GM19438 (cell line): Measurements from ENCODE around the gene GLT8D1.
"Not testable (repeated sequence)": the region's sequence is repeated elsewhere in the genome, so short reads cannot be mapped to it uniquely, and the experiment has no call there.

Experiments used
- ATAC-seq: cut with Tn5 transposase; IDR thresholded peaks from one replicate; pipeline ENCODE4 v1.9.1; 2021; ENCODE audit warnings: low read depth; ENCODE audit not compliant: unreplicated experiment

Gene GLT8D1

DNA sequence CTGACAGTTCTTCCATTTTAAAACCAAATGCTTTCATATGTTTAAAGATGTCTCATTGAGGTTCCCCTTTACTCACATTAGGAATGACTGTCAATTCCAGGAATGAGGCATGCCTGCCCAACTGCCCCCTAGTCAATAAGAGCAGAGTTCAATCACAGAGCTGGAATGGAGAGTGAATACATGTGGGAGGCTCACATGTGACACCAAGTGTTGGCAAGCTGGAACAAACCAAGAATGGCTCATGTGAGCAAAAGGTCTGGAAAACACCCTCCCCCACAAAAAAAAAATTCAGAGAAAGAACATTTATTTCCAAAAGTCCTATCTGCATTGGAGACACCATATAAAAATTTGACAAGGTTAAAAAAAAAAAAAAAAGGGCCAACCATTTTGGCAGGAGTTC is 23.6 kb downstream of the GLT8D1 start:
- no peak for ATAC-seq

DNA sequence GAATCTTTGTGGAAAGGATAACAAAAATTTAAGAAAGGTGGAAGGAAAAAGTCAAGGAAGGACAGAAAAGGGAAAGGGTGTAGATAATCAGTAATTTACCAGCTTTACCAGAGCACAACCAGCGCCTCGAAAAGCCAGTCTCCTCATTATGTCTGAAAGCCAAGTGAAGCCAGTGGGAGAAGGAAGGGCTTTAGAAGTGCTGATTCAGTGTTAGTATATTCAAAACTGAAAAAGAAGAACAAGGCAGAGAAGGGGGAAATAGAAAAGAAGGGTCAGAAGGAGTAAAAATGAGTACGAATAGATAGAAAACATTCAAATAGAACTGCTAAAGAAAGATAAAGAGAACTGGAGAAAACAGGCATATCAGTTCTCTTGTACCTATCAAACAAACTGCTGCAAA is 24.0 kb downstream of the GLT8D1 start:
- ATAC-seq, result no peak

DNA sequence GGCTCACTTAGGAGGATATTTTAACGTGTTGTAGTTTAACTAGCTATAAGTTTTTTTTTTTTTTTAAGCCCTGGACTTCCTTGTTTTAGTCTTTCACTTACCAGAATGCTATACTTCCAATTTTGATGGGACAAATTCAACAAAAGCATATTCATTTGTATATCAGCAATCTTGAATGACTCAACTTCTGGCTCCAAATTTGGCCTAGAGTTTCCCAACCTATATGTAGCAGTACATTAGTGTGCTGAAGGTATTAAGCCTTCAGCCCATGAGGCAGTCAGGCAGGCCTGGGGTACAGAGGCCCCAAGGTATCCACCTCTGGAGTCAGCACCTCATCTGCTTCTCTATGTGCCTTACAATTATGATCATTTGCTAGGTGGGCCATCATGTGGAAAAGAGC is 25.8 kb downstream of the GLT8D1 start:
- ATAC-seq, result no peak

DNA sequence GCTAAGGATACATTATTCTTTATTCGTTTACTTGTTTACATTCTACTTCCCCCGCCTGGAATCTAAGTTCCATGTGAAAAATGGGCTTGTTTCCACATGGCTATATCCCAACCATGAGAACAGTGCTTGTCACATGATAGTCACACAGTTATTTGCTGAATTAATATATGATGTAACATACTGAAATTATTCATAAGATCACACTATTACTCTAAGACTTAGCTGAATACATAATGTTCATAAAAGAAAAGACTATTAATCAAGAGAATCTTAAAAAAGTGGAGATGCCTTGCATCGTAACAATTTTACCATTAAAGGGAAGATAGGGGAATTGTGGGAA is 26.4 kb downstream of the GLT8D1 start:
- no peak for ATAC-seq

DNA sequence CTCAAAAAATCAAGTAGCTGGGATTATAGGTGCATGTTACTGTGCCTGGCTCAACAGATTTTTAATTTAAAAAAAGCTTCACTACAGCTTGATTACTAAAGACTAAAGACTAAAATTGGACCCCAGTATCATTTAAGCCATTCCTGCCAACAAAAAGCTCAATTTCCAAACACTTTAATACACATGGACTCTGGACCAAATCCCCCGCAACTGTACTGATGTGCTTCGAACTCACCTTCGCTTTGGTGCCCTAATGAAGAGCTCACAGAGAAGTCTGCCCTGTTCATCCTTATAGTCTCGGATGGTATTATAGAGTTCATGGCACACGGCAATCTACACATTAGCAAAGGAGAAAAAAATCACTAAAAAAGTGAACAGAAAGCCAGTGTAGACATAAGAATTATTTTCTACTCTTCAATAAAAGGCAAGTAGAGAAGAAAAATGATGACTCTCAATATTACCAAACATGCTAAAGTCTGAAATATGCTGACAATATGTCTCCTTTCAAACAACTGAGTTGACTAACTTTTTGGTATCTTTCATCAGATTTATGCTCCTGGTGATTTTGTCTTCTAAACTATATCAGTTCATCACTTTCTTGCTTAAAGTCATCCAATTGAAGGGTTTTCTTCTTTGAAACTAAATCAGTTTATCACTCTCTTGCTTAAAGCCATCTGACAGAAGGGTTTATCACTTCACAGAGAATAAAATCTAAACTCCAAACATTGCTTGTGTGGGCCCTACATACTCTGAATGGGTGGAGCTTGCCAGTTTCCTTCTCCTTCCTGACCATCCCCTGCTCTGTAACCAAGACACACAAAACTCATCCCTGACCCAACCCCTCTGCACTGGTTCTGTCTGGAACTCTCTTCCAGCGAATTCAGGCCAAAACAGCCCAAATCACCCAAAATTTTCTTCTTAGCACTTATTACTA is 27.1 kb downstream of the GLT8D1 start:
- ATAC-seq, result no peak

DNA sequence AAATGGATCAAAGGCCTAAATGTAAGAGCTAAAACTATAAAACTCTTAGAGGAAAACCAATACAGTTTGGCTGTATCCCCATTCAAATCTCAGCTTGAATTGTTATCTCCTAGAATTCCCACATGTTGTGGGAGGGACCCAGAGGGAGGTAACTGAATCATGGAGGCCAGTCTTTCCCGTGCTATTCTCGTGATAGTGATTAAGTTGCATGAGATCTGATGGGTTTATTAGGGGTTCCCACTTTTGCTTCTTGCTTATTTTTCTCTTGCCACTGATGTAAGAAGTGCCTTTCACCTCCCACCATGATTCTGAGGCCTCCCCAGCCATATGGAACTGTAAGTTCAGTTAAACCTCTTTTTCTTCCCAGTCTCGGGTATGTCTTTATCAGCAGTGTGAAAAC is 29.4 kb downstream of the GLT8D1 start:
- ATAC-seq, result not testable (repeated sequence)

DNA sequence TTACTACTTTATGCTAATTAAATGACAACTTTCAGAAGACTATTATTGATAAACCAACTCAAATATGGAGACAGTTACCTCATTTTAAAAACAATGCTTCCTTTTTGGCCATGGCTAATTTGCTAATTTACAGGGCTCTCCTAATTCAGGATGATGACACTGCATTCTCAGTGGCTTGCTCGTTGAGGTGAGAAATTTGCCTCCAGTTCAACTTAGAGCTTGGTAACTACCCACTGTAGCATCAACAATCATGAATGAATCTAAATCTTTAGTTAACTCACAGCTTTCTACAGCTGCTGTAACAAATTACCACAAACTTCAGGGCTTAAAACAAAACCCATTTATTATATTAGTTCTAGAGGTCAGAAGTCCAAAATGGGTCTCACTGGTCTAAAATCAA is 33.9 kb downstream of the GLT8D1 start:
- ATAC-seq, result no peak

DNA sequence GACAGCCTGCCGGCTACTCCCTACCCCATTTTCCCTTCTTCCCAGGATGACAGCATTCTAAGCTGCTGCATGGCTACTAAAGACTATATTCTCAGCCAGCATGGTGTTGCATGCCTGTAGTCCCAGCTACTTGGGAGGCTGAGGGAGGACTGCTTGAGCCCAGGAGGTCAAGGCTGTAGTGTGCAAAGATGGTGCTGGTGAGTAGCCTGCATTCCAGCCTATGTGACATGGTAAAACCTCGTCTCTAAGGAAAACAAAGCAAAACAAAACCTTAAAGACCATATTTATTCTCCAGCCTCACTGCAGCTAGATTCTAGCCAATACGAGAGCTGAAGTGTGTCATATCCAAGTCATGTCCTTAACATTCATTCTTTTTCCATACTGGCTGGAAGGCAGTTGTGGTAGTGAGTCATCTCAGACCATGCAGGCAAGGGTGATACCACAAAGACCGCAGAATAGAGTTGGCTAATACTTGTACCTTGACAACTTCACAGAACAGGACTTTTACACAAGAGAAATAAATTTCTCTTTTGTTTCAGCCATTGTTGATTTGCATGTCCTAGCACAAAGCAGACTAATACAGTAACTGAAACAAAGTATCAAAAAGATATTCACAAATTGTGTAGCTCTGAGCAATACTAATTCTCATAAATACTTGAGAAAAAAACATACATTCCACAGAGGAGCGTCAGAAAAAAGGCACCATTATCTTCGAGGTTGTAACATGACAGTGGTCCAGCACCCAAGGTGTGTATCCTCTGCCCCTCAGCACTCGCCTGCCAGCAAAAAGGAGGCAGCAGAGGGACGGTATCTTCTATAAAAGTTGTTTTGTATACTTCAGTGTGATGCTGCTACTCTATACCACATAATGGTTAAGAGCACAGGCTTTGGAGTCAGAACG is 34.7 kb downstream of the GLT8D1 start:
- ATAC-seq, result peak; percentile 78

DNA sequence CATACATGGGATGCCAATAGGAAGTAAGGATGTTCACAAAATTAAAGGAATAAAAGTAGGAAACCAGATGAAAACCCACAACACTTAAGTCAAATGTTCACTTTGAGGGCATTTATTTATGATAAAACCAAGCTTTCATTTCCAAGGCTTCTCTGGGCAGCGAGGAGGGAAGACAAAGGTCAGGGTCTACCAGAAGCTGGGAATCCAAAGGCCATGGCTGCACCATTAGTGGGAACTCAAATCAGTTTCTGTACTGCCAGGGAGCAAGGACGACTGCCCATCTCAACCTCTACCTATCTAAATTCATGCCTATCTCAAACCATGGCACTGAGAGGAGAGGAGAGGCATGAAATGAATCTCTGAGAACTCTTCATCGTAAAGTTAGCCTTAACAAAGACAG is 42.5 kb downstream of the GLT8D1 start:
- no peak for ATAC-seq

DNA sequence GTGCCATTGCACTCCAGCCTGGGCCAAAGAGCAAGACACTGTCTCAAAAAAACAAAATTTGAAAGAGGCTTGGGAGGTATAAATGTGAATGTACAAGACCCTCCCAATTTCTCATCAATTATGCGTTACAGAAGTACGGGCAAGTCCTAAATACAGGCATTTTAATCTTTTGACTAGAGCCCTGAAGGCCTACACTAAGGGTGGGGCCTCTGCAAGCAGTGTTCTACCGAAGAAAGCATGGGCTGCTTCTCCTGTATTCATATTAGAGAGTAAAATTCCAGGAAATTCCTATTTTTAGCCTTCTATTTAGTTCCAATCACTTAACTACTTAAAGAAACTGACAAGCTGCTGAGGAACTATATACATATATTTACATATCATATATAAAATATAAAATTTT is 45.5 kb downstream of the GLT8D1 start:
- ATAC-seq, result no peak

DNA sequence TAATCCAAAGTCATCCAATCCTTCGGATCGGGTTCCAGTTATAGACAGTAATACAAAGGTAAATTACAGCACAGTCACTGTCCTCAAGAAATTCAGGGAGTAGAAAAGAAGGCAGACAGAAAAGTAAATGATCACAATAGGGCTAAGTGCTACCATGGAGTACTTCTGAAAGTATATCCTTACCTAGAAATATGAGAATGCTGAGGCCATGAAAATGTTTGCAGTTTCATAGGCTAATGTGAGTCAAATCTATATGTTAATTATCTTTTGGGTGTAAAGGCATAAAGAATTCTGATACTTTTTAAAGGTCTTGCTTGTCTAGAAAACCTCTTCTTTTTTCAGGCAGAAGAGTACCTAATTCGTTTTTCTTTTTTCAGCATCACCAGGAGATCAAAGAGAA is 49.7 kb downstream of the GLT8D1 start:
- ATAC-seq, result no peak

DNA sequence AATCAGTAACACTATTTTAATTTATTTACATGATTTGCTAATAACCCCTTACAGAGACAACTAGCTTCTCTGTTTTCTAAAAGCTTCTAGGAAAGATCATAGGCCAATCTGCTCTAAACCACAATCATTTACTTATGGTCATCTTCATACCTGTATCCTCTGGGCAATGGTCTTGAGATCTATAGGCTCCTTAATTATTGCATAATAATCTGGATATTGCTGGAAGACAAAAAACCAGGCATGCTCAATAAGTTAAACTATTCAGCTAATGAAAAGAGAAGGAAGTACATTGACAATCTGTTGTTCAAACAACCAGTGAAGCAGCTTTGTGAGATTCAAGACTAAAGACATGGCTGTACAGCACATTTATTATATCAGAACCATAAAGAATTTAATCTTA is 54.0 kb downstream of the GLT8D1 start:
- no peak for ATAC-seq

DNA sequence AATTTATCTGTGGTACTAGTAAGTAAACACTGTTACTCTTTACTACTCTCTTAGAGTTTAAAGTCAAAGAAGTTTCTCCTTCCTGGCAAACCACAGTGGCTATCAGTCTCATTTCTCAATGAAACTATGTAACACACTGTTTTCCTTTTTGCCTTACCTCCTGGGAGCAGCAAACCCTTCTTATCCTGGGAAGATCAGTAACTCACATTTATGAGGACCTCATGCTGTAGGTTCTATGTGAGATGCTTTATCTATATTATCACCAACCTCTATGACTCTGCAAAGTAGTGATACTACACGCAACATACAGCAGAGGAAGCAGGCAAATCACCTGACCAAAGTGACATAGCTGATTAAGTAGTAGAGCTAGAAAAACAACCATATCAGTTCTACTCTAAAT is 55.2 kb downstream of the GLT8D1 start:
- ATAC-seq, result no peak

DNA sequence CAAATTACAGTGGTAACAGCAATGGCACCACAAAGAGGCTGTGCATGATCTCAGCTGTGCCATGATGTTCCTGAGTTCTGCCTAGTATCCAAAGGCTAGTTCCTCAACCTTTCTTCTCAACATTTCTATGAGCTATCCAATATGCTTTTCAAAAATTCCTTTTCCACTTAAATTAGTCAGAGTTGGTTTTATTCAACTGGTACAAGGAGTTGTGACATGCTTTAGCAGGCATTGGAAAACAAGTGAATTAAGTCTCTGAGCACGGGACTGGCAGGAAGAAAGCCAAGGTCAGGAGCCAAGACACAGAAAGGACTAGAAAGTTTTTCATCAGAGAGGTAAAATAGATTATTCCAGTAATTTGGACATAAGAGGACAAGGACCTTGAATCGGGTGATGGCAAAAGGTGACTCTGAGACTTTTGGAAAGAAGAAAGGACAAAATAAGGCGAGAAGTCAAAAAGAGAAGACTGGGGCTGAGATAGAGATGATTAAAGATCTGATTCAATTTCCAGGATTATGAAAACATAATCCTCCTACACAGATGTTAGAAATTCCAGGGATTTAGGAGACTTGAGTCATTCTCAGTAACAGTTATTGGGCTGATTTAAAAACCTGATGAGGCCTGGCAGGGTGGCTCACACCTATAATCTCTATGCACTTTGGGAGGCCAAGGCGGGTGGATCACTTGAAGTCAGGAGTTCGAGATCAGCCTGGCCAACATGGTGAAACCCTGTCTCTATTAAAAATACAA is 56.0 kb downstream of the GLT8D1 start:
- ATAC-seq, result no peak

DNA sequence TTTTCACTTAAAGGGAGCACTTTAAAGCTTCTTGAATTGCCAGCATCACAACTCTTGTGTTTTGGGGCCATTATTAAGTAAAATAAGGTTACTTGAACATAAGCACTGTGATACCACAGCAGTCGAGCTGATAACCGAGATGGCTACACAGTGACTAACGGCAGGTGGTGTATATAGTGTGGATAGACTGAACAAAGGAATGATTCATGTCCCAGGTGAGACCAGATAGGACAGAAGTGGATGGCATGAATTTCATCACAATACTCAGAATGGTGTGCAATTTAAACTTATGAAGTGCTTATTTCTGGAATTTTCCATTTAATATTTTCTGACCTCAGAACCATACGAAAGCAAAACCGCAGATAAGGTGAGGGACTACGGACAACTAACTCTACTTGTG is 60.0 kb downstream of the GLT8D1 start:
- ATAC-seq, result no peak
